IPS-NIHi11 (cell line): ENCODE measurements around the gene SLC4A9.

Source experiments
- DNase-seq: peaks from one replicate; pipeline ENCODE4 v3.0.0; 2012; ENCODE audit warnings: mixed read lengths, low spot score

Gene SLC4A9

DNA sequence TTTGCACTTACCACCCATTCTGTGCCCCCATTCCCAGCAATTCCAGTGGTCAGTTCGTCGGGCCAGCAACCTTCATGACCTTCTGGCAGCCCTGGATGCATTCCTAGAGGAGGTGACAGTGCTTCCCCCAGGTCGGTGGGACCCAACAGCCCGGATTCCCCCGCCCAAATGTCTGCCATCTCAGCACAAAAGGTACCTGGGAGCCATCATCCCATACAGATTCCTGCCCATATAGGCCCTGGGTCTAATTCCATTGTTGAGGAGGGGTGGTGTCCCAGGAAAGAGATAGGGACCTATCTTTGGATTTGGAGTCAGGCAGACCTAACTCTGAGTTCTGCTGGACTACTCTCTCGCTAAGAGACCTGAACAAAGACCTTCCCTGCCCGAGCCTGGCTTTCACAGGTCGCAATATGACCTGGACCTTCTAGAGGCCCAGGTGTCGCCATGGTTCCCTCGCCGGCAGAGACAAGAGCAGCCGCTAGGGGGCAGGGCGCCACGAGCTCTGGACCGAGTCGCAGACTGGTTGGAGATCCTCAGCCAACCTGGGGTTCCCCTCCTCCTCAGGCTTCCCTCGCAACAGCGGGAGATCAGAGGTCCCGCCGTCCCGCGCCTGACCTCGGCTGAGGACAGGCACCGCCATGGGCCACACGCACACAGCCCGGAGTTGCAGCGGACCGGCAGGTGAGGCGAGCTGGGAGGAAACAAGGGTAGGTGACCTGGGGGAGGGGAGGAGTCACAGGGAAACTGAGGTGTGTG is 3.1 kb downstream of the SLC4A9 start:
- DNase-seq: peak; percentile 92

DNA sequence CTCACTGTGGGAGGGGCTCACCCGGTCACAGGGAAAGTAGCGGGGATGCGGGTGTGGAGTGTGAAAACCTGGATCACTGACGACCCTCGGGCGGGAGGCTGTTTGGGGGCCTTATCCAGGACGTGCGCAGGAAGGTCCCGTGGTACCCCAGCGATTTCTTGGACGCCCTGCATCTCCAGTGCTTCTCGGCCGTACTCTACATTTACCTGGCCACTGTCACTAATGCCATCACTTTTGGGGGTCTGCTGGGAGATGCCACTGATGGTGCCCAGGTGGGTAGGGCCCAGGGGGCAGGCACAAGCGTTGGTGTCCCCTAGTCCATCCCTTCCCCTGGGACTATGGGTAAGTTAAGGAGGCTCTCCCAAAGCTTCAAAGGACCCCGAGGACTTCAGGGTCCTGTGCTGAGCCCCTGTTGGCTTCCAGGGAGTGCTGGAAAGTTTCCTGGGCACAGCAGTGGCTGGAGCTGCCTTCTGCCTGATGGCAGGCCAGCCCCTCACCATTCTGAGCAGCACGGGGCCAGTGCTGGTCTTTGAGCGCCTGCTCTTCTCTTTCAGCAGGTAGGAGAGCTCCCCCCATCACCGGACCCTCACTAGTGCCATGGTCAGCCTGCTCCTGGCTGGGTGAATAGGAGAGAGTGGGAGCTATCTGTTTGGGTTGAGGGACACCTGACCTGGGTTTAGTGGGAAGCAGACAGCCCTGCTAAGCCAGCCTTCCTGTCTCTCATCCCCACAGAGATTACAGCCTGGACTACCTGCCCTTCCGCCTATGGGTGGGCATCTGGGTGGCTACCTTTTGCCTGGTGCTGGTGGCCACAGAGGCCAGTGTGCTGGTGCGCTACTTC is 3.9 kb downstream of the SLC4A9 start:
- no peak for DNase-seq

DNA sequence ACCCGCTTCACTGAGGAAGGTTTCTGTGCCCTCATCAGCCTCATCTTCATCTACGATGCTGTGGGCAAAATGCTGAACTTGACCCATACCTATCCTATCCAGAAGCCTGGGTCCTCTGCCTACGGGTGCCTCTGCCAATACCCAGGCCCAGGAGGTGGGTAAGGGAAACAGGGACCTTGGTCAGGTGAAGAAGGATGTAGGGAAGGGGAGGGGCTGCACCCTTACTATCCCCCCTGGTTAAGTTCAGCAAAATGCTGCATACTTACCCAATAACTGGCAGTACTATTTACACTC is 4.4 kb downstream of the SLC4A9 start:
- no peak for DNase-seq

DNA sequence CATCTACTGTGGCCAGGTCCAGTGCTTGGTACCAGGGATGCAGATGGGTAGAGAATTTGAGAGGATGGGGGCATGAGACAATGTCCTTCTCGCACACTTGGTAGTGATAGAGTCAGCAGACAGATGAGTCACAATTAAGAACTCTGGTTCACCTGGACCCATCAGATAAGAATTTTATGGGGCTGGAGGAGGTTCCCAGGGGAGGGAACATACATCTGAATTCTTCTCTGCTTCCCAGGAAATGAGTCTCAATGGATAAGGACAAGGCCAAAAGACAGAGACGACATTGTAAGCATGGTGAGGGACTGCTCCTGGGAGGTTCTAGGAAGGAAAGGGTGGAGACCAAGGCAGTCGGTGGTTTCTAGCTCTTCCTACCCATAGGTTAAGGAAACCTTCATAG is 5.3 kb downstream of the SLC4A9 start:
- DNase-seq: no peak

DNA sequence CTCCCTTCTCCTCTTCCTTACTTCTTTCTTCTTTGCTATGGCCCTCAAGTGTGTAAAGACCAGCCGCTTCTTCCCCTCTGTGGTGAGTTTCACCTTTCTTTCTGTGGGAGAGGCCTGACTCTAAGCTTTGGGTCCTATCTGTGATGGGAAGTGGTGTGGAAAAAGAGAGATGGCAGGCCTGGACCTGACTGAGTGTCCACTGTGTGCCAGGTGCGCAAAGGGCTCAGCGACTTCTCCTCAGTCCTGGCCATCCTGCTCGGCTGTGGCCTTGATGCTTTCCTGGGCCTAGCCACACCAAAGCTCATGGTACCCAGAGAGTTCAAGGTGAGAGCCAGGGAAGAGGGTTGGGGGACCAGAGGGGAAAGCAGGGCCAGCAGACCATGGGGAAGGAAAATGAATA is 5.9 kb downstream of the SLC4A9 start:
- DNase-seq: no peak

DNA sequence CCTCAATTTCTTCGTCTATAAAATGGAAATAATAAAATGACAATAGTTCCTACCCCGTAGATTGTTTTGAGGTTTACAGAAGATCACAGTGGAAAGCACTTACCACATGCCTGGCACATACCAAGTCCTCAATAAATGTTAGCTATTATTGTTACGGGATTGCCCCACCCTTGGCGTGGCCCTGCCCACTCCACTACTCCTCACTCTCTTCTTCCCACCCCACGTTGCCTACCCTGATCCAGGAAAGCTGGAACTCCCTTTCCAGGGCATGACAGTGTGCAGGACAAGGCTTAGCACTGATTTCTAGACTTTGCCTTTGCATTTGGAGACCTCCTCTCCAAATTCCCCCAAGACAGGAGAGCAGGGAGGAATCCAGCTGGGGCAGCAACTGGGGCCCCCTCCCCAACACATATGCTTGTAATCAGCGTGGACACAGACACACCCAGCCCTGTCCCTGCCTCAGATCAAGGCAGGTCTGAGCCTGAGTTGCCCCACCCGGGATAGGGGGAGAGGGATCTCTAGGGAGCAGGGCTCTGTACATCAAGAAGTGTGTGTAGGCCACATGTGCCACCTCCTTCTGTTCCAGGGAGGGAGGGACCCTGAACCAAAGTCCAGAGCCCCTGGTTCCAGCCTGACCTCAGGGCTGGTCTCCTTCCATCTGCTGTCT is 6.7 kb downstream of the SLC4A9 start:
- DNase-seq: no peak

DNA sequence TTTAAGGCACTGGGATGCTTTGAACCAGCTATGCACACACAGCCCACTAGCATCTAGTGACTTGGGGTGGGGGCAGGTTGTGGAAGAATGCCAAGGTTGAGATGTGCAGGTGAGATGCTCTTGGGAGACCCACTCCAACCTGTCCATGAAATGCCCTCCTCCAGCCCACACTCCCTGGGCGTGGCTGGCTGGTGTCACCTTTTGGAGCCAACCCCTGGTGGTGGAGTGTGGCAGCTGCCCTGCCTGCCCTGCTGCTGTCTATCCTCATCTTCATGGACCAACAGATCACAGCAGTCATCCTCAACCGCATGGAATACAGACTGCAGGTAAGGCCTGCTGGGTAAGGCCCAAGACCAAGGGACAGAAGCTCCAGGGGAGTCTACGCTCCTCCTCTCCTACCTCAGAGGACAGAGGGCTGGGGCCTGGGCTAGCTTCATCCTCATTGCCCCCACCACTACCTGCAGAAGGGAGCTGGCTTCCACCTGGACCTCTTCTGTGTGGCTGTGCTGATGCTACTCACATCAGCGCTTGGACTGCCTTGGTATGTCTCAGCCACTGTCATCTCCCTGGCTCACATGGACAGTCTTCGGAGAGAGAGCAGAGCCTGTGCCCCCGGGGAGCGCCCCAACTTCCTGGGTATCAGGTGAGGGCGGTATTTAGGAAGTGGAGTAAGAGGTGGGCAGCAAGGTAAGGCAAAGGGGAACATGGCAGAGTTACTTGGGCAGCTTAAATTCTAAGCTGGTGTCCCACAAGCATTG is 7.4 kb downstream of the SLC4A9 start:
- no peak for DNase-seq

DNA sequence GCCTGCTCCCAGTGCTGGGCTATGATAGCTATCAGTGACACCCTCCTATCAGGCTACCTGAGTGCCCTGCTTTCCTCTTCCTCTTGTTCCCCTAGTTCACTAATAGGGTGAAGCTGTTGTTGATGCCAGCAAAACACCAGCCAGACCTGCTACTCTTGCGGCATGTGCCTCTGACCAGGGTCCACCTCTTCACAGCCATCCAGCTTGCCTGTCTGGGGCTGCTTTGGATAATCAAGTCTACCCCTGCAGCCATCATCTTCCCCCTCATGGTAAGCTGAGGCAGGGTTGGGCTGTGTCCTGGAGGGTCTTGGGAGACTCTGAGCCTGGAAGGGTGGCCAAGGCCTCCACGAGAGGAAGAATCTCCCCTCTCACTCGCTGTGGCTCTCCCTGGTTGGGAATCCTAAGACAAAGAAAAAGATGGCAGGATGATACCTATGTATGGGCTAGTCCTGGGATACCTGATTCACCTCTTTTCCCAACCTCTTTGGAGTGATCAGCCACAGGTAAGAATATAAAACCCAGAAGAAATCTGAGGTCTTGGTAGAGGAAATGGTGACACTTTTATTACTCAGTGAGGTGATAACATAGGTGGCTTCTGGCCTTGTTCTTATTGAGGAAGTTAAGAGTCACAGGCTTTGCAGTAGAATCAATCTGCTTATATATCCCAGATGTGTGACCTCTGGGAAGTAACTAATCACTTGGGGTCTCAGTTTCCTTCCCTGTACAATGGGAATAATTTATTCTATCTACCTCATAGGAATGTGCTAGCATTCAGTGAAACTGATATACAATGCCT is 11.6 kb downstream of the SLC4A9 start:
- no peak for DNase-seq

DNA sequence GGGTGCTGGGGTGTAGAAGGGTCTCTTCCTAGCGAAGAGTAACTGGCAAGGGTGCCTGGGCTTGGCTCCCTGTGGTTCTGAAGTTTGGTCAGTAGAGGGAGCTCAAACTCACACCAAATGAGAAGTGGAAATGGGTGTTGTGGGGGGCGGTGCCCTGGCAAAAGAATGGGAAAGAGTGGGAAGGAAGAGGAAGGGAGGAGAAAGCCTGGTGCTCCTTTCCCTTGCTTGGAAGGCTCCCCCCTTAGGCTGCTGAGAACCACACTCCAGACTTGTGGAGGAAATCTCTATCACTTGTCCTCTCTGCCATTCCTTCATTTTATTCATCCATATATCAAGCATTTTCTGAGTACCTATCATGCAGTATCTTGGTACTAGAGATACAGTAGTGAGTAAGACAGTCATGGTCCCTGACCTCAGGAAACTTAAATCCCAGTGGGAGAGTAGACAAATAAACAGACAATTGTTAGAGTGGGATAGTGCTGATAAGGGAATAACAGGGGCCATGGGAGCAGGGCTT is 13.0 kb downstream of the SLC4A9 start:
- DNase-seq: peak; percentile 83

DNA sequence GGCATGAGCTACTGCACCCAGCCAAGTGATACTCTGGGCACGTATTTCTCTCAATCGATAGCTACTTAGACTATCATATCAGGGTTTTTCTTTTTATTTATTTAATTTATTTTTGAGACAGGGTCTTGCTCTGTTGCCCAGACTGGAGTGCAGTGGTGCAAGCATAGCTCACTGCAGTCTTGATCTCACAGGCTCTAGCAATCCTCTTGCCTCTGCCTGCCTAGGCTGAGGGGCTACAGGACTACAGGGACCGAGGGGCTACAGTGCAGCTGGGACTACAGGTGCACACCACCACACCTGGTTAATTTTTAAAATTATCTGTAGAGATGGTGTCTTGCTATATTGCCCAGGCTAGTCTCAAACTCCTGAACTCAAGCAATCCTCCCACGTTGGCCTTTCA is 21.4 kb downstream of the SLC4A9 start:
- no peak for DNase-seq

DNA sequence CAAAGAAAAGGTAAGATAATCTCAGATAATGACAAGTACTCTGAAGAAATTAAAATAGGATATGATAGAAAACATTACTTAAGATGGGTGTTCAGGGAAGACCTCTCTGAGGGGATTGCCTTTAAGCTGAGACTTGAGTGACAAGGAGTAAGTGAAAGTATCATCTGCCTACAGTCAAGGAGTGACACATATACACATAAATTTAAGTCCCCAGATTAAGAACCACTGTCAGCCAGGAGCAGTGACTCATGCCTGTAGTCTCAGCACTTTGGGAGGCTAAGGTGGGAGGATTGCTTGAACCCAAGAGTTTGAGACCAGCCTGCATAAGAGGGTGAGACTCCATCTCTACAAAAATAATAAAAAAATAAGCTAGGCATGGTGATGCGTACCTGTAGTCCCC is 22.0 kb downstream of the SLC4A9 start:
- no peak for DNase-seq

DNA sequence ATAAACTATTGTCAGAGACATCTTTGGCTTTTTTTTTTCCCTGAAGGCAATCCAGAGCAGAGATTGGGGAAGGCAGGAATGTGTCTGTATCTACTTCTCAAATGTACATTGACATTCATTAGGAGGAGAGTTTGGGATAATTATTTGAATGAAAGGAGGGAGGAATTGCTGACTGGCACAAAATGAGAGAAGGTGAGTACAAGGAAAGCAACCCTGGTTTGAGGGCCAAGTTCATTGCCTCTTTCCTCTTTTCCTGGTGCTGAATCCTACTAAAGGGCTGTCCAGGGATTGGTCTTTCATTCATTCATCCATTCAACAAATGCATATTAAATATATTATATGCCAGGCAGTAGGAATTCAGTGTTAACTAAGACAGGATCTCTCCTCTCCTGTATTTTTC is 22.9 kb downstream of the SLC4A9 start:
- no peak for DNase-seq

DNA sequence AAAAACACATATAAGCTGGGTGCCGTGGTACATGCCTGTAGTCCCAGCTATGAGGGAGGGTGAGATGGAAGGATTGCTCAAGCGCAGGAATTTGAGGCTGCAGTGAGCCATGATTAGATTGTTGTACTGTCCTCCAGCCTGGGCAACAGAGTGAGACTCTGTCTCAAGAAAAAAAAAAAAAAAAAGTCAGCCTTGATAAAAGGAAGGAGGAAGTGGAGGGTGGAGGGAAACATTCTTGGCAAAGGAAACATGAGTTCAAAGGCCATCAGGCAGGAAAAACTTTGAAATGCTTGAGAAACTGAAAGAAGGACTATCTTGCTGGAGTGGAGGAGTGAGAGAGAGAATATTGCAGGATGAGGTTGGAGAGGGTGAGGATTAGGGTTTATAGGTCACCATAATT is 23.3 kb downstream of the SLC4A9 start:
- DNase-seq: no peak

DNA sequence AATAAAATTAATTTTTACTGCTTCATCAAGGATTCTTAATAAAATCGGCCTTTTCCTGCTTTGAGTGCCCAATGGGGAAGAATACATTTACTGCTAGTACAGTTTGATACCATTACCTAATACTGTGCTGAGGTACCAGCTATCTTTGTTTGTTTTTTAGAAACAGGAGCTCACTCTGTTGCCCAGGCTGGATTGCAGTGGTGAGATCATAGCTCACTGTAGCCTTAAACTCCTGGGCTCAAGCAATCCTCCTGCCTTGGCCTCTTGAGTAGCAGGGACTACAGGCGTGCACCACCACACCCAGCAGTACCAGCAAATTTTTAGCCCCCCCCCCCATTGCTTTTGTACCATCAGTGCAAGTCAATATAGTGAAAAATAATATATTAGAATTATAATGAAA is 28.1 kb downstream of the SLC4A9 start:
- DNase-seq: no peak

DNA sequence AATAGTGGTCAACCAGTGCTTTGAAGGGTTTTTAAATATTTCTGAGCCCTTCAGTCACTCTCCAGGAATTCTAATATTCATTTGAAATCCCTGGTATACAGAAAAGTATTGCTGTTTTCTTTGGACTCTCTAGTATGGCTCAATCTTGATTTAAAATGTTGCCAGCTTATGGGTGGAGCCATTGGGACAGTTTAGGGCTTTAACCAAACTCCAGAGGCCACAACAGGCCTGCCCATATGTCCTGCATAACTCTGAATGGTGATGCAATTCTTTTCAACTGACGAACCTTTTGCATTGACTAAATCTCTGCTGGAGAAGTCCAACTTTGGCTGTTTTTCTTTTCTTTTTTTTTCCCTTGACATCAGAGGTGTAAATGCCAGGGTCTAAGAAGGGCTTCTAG is 31.3 kb downstream of the SLC4A9 start:
- DNase-seq: no peak

DNA sequence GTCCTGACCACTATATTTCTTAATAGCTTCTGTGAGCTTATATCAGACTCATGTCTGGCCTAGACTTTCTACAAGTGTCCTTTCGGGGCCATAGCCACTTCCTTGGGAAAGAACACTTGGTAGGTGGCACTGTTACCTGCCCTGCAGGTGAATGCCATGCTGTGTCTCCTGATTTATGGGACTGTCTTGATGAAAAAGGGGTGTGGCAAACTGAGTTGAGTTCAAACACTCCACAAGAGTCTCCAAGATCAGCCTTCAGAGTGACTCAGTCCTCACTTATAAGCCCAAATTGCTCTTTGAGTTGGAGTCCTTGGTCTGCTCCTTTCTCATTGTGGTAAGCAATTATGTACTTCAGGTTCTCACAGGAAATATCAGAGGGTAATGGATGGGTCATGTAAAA is 31.7 kb downstream of the SLC4A9 start:
- DNase-seq: no peak

DNA sequence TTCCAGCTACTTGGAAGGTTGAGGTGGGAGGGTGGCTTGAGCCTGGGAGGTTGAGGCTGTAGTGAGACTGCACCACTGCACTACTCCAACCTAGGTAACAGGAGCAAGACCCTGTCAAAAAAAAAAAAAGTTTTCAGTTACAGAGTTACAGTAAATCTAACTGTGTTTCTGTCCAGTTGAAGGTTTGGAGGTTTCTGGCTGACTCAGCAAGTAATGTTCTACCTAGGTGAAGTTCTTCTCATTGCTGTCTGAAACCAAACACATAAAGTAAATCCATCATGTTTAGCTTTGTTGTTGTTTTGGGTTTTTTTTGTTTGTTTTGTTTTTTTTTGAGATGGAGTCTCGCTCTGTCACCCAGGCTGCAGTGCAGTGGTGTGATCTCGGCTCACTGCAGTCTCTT is 33.7 kb downstream of the SLC4A9 start:
- no peak for DNase-seq

DNA sequence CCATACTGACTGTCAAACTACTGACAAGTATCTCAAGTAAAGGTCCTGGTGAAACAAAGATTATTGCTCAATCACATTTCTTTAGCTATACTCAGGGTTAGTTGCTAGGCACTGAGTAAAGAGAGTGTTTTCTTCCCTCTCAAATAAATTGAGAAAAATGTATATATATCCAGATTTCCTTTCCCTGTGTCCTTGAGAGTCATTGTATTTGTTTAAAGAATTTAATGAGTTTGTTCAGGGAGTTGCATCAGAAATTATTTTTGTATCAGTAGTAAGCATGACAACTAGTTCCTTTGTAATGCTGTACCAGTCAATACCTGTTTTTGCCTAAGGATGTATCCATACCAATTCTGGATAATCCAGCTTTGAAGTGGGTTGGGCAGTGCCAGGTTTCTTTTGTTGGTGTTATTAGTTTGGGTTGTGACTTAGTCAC is 38.4 kb downstream of the SLC4A9 start:
- no peak for DNase-seq

DNA sequence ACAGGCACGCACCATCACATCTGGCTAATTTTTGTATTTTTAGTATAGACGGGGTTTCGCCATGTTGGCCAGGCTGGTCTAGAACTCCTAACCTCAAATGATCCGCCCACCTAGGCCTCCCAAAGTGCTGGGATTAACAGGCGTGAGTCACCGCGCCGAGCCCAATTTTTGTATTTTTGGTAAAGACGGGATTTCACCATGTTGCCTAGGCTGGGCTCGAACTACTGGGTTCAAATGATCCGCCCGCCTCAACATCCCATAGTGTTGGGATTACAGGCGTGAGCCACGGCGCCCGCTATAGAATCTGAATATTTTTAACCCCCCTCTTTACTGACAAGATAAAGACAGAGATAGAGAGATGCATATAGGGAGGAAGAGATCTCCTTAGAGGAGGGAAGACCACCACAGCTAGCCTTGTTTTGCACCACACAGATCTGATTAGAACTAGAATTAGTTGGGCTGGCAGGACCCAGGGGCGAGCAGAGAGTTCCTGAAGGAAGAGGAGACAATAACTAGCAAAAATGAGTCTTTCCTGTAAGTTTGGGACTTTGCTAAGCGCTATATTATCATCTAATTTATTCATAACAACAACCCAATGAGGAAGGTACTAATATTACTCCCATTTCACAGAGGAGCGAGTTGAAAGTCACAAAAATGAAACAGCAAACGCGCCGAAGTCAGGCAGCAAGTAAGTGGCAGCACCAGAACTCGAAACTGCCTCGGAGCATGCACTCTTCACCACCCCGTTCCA is 40.2 kb downstream of the SLC4A9 start:
- DNase-seq: no peak

DNA sequence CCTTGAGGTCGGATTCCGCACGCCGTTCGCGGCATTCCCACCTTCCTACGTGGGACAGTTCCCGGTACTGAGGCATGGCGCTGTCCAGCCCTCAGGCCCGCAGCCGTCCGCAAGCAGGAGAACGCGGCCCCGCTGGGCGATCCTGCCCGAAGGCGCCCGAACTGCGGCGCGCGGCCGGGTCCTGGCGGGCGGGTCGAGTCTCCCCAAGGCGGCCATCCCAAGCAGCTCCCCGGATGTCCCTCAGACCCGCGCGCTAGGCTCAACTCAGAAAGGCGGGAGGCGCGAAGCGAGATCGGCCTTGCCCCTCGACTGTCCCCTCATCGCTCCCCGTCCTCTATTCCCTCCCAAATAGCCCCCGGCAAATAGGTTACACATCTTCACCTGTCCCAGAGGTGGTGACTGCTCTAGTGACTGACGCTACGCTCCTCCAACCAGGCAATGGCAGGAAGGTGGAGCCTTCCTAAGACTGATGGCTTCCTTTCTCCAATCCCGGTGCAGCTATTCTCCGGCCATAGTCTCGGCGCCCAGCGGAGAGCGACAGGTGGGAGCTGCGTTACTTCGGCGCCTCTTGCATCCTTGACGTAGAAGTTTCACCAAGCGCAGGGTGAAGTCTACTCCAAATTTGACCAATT is 40.9 kb downstream of the SLC4A9 start:
- DNase-seq: peak; percentile 89
